NCI-H510A treated with DMSO at 0.1 percent for 48 hours (cell line): Measurements from ENCODE around the gene USH1C.

Source experiments
- DNase-seq: peaks from one replicate; lab custom pipeline; 2025; lab: John Stamatoyannopoulos, UW

USH1C gene

DNA sequence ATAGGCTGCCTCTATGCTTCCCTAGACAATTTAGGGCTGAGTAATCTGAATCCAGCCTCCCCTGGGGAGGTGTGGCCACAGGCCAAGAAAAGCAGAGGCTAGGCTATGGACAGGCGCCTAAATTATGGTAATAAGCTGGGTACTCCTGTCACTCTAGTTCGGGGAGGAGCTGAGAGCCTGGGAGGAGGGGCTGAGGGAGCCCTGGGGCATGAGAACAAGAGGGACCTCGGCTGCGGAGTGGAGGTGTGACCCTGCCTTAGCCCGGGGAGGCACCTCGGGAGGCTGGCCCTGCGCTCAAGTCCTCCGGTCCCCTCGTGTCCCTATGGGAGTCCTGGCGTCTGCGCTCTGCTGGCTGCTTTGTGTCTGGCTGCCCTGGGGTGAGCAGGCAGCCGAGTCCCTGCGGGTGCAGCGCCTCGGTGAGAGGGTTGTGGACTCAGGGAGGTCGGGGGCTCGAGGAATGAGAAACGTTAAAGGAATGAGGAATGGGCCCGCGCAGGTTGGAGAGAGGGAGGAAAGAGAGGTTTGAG lies 2.9 kb upstream of the USH1C start, which contains the start of gene OTOG:
TSS of gene OTOG (plus strand) at position 209 of the 527 bp plus-strand sequence. CDS start at position 323, 114 bp downstream.
- peak; percentile 59 for DNase-seq

DNA sequence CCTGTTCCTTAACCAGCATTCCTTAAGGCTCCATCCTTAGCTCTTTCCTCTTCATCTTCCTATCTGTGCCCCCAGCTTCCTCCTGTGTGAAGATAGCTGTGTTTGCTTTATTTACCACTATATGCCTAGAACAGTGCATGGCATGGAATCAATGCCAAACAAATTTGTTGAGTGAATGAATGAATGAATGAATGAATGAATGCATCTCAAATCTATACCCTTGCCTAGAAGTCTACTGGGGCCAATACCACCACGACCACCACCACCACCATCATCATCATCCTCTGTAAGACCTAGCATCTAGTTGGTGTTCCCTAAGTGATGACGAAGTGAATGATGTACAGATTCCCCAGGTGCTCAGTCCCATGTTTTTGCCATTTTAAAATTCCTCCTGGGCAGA lies 2.0 kb upstream of the USH1C start:
- no peak for DNase-seq

DNA sequence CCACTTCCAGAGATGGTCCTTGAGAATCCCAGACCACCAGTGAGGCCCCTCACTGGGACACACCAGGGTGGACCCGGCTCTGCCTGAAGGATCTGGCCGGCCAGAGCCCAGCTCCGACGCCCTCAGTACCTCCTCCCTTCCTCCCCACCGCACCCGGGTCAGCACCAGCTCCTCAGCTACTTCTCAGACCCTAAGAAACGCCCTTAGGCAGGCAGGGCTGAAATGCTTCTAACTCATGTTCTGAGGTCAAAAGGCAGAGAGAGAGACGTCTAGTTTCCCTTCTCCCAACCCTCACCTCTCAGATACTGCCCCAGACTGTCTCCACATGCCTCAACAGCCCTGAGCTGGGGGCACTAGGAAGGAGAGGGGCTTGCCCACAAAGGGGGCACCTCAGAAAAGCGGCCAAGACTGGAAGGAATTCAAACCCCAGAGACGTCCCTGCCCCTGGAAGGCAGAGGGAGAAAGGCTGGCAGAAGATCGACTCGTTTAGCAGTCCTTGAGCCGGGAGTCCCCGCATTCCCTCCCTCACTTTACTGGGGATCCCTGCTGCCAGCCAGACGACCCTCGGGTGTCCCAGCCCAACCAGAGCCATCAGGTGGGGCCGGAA lies 539 bp downstream of the USH1C start:
- DNase-seq = no peak

DNA sequence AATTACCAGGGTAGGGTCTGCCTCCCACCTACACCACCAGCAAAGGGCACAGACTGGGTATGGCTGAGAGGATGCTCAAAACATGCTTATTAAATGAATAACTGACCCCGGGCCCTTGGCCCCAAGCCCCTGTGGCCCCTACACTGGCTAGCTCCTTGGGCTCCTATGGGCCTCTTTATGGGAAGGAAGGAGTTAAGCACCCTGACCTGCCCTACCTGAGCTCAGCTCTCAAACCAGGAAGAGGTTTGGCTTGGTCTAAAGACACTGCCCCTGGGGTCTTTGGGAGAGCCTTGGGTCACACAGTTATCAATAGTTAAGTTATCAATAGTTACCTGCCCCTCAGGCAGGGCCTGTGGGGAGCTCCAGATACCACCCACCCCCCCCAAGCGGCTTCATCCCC lies 1.2 kb downstream of the USH1C start:
- DNase-seq = no peak

DNA sequence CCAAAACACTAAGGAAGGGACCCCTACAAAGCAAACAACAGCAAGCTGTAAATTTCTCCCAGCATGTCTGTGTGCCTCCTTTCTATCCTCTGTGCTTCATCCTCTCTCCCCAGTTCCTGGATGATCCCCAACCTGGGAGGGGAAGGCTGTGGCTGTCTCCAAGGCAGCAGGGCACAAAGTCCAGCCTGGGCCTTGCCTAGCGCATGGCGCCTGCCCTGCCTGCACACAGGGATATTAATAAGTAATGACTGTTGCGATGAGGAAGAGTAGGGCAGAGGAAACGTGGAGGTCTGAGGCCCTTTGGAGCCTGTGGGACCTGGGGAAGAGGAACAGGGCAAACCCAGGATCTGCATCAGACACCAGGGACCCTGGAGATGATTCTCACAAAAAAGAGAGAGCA lies 2.0 kb downstream of the USH1C start:
- DNase-seq = no peak

DNA sequence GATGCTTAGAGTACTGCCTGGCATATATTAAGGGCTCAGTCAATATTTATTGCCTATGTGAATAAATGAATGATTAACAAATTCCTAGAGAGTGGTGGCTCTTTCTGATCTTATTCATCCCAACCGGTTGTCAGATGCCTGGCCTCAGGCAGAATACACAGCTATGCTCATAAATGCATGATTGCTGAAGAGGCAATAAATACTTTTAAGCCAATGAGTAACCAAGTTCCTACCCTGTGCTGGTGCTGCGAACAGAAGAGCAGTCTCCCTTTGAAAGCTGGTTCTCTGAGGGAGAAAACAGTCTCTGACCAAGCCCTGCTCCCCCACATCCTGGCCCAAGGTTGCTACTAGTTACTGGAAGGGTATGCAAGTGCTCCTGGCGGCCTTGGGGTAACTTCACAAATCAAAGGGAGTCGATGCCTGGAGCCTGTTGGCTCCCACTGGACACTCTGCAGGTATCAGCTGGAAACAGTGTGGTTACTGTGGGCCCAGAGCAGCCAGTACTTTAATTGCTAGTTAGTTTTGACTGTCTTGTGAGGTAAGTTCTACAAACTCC lies 2.8 kb downstream of the USH1C start:
- DNase-seq = no peak

DNA sequence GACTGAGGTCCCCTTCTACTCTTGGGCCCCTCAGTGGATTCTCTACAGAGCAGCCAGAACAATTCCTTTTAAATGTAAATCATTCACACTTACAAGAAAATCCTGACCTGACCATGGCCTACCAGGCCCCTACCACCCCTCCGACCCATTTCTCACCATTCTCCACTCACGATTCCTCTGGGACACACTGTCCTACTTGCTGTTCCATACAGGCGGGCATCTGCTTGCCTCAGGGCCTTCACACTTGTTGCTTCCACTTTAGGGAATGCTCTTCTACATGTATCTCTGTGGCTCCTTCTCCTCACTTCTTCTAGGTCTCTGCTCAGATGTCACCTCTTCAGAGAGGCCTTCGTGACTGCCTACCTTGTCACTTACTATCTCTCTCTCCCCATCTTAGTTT lies 3.4 kb downstream of the USH1C start:
- no peak for DNase-seq

DNA sequence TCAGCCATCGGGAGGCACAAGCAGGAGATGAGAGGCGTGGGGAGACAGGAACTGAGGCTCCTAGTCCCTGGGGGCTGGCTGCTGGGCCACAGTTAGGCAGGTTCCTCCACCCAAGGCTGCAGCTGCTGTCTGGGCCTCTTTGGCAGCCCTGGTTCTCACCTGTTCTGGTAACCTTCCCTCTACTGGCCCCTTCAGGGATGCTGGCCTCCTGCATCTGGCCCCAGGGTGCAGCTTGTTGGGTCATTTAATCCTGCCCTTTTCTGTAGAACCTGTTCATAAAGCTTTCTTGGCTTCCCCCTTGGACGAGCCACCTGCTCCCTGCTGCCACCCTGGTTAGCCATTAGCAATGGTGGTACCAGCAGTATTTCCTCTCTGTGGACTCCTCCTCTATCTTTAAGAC lies 5.5 kb downstream of the USH1C start:
- no peak for DNase-seq

DNA sequence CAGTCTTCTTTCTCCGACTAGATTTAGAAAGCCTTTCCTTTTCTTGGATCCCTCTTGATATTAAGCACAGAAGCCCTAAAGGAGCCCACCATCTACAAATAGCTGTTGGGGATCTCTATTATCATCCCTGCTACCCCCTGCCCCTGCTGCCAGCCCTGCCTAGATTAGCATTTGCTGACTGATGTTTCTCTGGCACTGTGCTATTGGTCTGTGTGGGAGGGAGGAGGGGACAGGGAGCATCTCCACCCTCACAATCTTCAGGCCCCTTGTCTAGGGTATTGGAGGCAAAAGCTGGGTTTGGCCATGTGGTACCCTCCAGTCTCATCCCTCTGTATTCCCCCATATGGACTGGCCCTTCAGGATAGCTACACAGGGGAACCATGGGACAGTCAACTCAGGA lies 6.2 kb downstream of the USH1C start:
- no peak for DNase-seq

DNA sequence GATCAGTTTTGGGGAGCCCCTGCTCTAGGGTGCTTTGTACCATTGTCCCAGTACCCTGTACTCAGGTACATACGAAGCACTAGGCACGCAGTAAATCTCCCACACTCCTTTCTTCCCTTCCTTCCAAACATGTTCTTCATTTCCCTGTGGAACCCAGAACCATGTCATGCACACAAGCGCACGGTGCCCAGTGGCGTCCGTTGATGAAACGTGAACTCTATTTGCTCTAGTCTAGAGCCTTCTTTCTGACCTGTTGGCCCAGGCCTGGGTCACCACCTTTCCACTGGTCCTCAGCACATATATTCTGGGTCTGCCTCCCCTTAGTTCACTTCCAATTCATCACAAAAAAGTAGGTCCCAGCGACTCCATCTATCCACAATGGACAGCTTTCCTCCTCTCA lies 7.0 kb downstream of the USH1C start:
- no peak for DNase-seq

DNA sequence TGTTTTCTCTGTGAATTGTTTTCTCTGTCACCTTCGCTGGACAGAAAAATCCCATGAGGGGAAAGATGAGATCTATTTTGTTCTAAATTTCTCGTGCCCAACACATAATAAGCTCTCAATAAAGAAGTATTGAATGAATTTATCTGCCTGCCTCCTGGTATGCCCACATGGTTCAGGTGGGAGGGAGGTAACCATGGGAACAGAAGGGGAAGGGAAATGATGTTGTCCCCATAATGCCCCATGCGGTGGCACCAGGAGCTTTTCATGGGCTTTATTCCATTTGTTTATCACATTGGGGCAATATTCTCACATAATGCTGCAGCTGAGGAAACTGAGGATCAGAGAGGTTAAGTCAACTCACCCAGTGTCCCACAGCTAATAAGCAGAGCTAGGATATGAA lies 8.7 kb downstream of the USH1C start:
- no peak for DNase-seq

DNA sequence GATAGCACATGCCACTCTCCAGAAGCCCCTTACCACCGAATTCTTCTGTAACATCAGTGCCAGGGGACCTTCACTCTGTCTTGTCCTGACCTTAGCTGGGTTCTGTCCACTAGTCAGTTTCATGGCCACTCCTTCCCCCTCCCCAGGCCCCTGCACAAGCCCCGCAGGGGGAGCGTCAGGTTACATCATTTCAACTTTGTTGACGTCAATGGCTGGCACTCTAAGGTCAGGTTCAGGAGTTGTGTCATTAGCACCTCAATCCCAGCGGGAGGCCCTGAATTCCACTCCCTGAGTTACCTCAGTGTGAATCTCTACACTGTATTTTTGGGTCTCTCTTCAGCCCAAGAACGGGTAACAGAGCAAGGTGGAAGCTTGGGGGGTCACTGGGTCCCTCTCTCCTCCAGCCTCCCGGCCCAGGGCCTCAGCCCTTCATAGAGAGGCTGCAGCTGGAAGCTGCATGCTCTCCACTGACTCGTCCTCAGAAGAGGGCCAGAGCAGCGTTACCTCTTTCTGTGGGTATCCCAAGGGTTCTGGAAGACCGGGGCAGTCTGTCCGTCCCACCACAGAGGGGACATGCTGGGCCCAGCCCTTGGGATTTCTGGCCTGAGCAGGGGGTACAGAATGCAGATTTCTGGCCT lies 10.3 kb downstream of the USH1C start:
- no peak for DNase-seq

DNA sequence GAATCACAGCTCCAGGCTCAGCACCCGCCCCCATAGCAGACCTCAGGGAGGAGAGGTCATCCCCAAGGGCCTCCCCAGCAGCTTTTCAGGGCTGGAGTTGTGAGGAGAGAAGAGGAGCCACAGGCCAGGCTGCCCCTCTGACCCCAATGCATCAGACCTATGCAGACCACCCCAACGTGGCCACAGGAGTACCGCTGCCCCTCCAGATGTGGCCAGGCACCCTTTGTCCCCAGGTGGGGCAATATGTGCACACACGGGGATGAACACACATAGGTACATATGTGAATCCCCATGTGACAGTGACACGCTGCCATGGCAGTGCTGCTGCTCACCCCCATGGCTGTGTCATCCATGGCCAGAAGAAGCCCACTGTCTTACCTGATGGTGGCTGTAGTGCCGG lies 10.9 kb downstream of the USH1C start:
- DNase-seq = no peak

DNA sequence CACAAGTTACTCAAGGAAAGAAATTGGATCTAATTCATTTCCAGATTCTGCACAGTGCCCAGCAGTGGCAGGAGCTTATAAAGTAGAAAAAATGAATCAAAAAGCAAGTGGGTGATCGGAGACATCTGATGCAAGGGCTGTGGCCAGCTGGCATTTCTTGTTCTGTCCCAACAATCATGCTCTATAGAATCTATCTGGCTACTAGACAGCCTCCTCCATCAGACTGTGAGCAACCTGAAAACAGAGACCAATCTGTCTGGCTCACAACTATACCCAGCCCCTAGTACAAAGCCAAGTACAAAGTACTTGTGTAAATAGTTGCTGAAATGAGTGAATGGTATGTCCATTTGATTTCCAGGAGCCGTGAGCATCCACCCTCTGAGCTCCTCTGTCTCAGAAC lies 11.4 kb downstream of the USH1C start:
- no peak for DNase-seq

DNA sequence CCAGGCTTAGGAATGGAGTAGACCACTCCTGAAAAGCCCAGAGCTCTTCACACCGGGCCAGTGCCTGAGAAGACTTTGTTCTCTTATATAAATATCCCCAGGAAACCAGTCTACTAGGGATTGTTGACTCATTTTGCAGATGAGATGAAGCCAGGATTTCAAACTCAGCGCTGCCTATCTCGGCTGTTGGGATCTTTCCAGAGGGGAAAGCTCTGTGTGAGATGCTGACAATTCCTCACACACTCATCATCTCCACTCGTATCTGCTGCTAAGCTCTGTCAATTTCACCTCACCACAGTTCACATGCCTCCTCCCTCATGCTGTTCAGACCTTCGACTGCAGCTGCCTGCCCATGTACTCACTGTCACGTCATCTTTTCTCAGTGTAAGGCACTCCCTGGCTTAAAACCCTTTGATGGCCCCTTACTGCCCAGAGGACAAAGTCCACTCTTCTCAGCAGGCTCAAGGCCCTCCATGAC lies 12.5 kb downstream of the USH1C start:
- peak; percentile 51 for DNase-seq

DNA sequence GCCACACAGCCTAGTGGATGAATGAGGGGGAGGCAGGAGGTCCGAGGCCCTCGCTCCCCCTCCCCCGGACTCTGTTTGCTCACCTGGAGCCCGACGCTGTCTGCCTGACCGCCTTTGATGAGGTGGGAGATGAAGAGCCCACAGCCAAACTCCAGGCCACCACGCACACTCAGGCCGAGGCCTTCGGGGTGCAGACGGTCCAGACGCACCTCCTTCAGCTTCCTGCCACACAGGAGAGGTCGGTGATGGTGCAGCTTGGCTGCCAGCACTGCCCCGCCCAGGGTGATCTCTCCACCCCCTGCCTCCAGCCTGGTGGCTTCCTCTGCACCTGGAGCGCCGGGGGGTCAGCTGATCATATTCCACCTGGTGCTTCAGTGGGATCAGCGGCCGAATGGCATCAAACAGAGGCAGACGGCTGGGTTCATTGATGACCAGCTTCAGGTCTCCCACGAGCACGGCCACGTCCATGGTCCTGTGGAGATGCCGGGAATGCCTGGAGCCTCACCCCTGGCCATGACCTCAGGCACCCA lies 13.1 kb downstream of the USH1C start:
- peak; percentile 60 for DNase-seq

DNA sequence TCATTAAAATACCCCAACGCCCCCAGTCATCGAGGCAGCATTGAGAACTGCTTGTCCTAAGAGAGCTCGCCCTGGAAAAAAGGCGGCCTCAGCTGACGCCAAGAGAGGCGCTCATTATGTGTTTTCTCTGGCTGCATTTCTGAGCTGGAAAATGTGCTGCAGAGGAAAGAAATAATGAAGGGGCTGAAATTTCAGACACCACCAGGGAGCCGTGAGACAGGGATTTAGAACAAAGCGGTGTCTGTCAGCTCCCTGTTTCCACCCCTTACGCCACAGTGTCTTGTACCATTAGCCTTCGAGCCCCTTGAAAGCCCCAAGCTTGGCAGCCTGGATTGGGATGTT lies 14.4 kb downstream of the USH1C start:
- no peak for DNase-seq

DNA sequence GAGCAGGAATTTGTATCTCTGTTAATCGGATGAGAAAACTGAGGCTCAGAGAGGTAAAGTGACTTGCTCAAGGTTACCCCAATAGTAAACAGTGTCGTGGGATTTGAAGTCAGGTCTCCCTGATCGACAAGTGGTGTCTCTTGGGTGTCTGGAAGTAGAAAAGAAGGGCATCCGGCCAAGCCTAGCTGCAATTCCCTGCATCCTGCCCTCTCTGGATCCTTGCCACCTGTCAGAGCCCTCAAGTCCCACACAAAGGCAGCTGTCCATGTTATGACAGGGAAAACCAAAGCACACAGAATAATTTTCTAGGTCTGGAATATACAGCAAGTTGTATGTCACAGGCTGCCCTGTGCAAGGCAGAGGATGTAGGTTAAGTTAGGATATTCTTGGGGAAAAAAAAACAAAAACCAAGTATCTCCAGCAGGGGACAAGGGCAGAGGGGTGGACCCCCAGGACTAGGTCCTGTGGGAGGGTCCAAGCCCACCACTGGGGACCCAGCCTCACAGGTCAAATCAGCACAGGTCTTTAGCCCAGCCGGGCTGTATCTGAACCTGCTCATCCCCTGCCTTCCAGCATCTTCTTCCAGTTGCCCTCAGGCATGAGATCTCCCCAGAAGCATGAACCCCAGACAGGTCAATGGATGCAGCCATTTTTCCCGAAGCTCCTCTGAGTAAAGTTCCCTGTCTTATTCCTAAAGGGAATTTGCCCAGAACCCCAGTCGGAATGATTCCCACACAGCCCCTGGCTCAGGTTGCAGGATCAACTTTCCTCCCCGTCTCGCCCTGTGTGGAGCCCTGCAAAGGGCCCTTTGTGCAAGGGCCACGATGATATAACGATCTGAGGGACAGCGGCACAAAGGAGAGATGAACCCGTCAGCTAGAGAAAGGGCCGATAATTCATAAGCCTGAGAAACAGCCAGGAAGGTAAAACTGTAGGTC lies 15.0 kb downstream of the USH1C start:
- DNase-seq = peak; percentile 18

DNA sequence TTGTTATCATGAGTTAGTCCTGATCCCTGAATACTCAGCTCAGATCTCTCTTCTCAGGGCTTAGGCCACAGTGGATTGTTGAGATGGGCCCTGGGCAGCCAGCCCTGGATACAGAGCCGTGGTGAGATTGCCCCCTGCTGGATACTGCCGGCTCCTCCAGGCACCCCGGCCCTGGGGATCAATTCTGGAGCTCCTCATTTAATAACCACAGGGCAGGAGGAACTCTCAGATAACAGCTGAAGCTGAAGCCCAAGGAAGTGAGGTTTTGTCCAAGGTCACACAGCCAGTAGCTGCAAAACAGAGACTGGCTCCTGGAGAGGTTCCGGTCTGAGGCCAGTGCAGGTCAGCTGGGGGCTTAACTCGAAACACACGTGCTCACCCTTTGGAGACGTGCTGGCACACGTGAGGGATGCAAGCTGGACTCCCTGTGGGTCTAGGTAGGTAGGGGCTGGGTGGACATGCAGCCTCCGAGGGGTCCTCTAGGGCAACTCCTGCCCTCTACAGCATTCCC lies 16.0 kb downstream of the USH1C start:
- DNase-seq = peak; percentile 43

DNA sequence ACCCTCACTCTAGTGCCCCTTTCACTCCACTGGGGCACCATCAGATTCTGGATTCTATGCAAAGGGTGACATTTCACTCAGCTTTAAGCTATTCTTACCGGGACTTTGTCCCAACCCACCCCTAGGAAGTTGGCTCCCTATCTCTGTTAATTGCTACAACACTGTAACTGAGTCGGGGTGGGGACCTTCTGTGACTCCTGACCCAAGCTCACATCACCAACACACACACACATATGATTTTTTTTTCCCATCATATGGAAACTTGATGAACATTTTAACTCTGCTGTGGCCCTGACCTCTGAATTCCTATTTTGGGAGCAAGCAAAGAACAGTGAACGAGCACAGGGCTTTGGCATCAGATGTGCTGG lies 16.6 kb downstream of the USH1C start:
- no peak for DNase-seq

DNA sequence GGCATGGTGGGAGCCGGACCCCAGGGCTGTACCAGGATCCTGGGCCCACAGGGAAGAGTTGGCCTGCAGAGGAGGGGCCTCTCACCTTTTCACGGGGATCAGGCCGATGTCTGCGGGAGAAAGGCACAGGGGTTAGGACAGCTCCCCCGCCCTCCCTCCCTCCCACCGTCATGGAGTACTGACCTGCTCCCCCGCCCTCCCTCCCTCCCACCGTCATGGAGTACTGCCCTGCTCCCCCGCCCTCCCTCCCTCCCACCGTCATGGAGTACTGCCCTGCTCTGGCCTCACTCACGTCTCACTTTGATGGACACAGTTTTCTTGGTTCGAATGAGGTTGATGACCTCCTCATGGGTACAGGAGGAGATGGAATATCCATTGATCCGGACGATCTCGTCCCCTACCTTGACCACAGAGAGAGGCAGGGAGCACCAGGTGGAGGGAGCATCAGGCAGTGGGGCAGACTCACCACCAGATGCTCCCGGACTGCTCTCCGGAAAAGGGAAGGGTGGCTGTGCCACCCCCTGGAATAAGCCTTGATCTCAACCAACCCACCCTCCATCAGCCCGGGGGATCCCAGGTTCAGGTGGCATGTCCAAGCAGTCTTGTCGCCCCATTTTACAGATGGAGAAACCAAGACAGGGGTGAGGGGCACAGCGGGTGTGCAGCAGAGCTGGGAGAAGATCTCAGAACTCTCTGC lies 17.1 kb downstream of the USH1C start:
- DNase-seq = no peak
